Measurements from ENCODE around the gene WIPF2.

DNA sequence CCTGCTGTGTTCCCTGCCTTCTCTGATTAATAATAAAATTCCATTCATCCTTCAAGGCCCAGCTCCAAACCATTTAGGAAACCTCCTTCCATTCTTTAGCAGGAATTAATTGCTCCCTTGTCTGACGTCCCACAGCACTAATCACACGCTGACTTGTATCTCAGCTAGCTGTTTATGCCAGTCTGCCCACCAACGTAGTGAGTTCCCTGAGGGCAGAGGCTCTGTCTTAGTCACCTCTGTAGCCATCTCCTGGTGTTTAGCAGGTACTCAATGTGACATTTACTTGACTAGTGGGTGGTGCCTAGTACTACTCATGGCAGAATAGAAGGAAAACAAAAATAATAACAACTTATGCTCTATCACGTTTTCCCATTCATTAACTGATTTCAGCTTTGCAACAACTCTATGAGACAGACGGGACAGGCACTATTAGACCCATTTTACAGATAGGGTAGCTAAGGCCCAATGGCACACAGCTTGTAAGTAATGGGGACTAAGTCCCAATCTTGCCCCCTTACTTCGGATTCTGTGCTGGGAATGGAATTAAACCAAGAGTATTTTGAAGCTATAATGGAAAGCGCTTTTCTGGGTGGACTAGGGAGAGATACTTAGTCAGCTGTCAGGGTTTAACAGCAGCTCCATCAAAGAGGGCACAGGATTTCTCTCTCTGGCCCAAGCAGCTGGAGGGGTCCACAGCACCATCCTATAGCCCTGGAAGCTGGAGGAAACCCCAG is 931 bp upstream of the WIPF2 start:
- TF ChIP-seq YY1 (IDR thresholded peaks at IDR 0.05; ENCODE audit: insufficient read depth, insufficient read length), result no peak
- TF ChIP-seq ZNF274 (IDR thresholded peaks at IDR 0.05; ENCODE audit: low read depth, low read length), result no peak
- TF ChIP-seq SUZ12 (IDR thresholded peaks at IDR 0.05; ENCODE audit: extremely low read depth, insufficient read depth, insufficient read length), result no peak
